ENCODE data around the gene LRRFIP1.
"Not testable (repeated sequence)": the region's sequence is repeated elsewhere in the genome, so short reads cannot be mapped to it uniquely, and the experiment has no call there.

Gene LRRFIP1

DNA sequence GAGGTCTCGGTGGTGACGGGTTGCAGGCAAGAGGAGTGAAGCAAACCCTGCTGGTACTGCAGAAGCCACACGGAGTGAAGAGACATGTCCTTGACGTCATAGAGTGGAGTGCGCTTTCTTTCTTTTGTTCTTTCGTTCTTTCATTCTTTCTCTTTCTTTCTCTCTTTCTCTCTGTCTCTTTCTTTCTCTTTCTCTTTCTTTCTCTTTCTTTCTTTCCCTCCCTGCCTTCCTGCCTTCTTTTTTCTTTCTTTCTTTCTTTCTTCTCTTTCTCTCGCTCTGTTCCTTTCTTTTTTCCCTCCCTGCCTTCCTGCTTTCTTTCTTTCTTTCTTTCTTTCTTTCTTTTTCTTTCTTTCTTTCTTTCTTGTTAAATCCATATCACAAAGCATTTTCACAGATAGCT is 39.2 kb downstream of the LRRFIP1 start:
- no peak for DNase-seq

DNA sequence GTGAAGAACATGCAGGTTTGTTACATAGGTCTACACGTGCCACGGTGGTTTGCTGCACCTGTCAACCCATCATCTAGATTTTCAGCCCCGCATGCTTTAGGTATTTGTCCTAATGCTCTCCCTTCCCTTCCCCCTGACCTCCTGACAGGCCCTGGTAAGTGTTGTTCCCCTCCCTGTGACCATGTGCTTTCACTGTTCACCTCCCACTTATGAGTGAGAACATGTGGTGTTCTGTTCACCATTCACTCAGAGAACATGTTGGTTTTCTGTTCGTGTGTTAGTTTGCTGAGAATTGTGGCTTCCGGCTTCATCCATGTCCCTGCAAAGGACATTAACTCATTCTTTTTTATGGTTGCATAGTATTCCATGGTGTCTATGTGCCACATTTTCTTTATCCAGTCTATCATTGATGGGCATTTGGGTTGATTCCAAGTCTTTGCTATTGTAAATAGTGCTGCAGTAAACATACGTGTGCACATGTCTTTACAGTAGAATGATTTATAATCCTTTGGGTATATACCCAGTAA is 39.7 kb downstream of the LRRFIP1 start:
- DNase-seq, result not testable (repeated sequence)

DNA sequence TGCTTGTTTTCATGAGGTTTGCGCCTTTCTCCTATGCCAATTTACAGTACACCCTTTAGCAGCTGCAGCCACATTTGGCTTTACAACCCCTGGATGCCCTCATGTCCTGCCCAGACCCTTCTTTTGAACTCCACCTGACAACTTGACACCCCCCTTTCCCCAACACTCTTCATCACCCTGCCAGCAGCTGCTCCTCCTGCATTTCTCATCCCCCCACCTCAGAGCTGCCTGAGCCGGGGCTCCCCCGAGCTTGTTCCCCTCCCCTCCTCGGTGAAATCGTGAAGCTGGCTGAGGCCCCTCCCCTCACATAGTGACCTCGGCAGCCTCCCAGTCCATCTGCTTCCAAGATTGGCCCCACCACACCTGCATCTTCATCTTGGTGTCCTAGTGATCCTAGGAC is 40.5 kb downstream of the LRRFIP1 start:
- DNase-seq, result no peak

DNA sequence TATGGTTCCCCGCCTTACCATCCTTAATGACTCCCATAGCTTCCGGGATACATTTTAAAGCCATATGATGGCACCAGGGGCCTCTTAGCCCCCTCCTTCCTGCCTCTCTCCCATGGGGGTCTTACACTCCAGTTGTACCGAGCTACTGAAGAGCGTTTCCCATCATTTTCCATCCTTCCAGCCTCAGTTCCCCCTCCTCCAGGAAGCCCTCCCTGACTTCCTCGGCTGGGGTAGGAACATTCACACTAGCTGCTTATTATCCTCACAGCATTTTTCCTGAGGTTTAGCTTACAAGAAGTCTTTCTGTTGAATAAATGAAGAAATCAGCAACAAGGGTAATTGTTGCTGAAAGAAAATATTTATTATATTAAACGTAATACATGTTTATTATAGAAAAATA is 41.1 kb downstream of the LRRFIP1 start:
- no peak for DNase-seq

DNA sequence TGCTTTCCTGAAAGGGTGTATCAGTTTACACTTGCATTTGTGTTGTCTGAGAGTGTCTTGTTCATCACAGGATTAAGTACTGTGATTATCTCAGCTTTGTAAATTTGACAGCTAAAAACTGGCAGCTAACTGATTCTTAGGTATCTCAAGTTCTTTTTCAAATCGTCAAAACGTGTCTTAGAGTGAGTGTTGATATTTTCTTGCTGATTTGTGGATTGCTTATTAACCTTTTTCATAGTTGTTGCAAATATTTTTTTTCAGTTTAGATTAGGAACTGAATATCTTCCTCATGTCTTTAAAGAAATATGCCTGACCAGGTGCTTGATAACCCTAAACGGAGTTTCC is 41.9 kb downstream of the LRRFIP1 start:
- DNase-seq, result no peak

DNA sequence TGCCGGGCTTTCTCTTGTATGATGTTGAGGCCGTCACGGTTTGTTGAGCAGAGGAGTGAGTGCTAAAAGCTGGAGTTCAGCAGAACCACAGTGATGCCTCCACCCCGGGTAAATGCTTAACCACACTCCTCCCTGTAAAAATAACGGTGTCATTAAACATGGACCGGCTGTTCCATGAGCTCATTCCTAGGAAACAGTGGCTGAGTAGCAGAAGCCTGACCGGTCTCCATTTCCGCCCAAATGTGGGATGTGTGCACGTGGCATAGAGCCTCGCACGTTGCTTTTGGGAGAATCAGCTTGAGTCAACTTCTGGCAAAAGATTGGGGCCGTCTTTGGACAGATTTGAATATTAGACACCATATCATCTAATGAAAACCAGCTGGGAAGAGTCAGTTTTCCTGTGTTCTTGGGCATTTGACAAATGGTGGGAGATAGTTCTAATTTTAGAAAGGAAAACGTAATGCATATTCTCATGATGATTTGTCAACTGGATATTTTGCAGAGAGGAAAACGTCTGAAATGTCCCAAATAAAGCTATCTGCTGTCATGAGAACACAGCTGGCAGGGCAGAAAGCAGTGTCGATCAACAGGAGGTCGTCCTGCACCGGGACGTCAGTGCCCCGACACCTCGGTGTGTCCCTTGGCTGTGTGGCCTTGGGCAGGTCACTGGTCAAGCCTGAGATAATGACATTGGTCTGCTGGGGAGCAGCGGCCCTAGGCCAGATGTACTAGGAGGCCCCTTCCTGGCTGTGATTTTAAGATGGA is 42.4 kb downstream of the LRRFIP1 start:
- DNase-seq, result no peak

DNA sequence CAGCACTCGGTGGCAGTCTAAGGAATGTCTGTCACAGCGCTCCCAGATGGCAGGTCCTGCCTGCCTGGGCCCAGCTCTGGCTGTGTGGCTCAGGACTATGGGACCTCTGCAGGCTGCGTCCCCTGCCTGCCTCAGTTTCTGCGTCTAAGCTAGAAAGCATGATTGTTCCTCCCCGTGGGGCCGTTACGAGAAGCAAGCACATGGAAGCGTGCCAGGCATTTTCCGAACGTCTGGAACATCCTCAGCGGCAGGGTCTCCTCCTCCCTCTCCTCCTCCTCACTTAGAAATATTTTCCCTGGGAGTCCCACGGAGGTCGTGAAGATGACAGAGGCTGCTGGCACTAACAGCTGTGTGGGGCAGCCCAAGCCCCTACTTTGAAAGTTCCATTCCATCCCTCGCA is 43.3 kb downstream of the LRRFIP1 start:
- DNase-seq, result no peak

DNA sequence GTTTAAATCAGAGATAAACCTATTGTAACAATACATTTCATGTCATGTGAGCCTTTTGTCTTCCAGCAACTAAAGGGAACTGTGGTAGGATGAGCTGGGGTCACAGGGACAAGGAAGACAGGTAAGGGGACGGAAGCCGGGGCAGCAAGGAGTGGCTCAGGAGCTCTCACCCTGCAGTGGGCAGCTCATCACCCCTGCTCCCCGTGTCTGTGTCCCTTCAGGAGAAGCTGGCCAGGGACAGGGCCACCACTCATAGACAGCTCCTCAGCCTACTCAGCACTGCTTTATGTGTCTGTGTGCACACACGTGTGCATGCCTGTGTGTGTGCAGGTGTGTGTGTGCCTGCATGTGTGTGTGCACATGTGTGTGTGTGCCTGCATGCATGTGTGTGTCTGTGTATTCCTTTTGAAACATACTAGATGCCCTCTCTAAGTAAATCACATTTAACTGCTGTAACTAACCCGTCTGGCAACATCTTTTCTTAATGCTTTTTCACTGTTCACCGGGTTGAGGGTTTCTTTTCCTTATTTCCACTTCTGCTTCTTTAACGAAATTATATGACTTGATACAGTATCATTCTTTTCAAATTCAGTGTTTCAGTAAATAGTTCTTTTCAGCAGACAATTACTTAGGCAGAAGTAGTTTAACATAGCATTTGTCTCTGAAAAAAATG is 44.2 kb downstream of the LRRFIP1 start:
- DNase-seq, result no peak

DNA sequence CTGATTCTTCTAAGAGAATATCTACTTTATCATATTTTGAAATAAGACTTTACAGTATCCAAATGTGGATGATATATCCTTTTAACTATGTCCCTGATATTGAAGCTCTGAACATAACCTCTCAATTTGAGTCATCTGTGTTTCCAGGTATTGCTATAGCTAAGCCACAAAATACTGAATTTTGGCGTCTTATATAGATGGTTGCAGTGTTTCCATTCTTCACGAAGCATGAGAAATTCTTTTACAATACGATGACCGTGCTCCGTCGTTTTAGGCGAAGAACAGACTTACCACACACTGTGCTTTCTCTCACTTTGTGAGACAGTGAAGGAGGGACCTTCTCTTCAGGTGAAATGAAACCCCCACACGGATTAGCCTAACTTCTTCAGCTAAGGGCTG is 45.3 kb downstream of the LRRFIP1 start:
- DNase-seq, result no peak

DNA sequence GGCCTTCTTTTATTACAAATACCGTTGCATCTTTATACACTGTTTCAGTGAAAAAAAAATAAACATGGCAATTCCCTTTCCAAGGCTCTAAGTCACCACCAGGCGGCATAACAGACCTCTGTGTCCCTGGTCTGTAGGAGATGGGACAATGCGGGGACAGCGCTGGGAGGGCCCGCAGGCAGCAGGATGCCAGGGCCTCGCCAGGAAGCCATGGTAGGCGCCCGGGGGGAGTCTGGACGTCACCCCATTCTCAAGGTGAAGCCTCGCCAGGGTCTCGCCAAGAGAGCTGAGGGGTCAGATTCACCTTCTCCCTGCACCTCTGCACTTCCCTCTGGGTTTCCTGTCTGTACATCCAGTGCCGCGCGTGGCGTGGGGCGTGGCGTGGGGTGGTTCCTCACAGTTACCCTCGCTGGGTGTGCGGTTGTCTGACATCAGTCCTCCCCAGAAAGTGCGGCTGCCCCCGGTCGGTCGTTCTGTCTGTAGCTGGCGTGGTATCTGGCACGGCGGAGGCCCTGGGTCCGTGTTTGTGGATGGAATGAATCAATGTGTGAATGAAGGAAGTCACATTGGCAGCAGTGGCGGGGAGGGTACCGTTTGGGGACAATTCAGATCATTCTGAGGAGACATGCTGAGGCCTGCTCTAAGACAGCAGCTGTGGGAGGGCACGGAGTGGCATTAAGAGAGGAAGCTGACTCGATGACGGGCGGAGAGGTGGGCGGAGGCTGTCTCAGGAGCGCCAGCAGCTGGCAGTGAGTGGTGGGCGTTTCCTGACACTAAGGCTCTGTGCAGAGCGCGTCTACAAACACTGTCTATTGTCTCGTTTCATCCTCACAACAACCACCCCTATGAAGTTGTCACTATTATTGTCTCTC is 46.0 kb downstream of the LRRFIP1 start:
- peak in 1 of 2 experiments; percentile 9 for DNase-seq

DNA sequence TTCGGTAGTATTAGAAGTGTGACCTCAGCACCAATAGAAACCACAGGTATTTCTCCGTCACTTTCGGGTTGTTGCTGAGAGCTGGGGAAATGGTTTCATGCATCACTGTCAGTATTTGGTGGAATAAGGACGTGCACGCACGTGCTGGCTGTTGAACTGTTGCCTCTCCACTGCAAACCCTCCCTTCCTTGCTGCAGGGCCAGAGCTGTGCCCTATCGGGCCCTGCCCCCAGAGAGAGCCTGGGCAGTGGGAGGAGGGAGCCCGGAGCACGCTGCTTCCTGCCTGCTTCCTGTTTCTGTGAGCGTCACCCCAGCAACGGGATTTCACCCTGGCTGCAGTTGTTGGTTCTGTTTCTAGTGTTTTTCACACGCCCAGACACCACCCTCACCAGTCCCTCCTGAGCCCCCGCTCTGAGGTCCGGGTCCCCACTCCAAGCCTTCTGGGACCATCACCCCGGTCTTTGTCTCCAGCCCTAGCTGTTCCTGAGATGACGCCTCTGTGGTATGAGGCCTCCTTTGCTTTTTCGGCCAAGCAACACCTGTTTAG is 47.4 kb downstream of the LRRFIP1 start:
- DNase-seq, result no peak

DNA sequence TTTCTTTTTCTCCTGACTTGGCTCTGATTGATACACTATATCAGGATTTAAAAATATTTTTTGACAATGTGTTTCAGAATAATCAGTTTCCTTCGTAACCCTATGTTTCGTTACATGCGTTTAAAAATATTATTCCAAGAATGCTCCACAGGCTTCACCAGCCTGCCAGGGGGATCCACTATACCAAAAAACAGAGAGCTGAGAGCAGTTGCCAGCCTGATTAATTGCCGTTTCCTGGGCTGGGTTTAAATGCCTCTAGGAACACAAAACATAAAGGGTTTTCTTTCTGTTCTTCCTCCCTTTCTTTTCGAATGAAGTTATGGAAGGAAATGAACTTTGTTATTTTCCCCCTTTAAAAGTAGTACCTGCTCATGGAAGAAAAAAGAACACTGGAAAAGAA is 47.9 kb downstream of the LRRFIP1 start:
- DNase-seq, result no peak

DNA sequence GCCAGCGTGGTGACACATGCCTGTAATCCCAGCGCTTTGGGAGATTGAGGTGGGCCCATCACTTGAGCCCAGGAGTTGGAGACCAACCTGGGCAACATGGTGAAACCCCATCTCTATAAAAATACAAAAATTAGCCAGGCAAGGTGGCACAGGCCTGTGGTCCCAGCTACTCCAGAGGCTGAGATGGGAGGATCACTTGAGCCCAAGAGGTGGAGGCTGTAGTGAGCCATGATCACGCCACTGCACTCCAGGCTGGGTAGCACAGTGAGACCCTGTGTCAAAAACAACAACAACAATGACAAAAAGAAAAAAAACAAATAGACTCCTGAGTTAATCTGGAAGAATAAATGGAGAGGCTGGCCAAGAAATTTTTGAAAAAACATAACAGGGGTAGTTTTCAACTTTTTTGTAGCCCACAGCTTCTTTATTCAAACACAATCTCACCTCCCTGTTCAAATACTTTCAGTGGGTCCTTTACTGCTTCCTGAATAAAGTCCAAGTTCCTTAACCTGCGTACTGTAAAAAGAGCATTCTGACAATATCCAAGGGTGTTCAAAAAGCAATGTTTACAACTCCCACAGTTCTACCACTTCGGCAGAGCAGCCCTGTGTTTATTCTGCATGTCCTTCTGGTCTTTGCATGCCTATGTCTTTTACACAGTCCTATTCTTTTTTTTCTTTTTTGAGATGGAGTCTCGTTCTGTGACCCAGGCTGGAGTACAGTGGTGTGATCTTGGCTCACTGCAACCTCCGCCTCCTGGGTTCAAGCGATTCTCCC is 53.5 kb downstream of the LRRFIP1 start:
- no peak for DNase-seq

DNA sequence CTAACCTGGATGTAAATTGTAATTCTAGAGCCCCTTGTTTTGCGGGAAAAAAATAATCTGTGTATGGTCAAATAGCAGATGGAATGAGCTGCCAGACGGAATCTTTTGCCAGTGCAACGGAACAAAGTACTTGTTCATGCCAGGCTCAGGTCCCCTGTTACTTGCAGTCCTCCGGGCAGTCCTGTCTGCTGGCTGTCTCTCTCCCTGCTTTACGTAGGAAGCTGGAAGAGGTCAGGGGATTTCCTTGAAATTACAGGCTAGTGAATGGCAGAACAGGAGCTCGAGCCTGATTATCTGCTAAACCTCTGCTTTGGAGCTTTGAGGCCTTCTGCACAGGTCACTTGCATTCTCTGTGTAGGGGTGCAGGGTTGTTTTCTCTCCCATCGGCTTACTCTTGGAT is 54.8 kb downstream of the LRRFIP1 start:
- no peak for DNase-seq

DNA sequence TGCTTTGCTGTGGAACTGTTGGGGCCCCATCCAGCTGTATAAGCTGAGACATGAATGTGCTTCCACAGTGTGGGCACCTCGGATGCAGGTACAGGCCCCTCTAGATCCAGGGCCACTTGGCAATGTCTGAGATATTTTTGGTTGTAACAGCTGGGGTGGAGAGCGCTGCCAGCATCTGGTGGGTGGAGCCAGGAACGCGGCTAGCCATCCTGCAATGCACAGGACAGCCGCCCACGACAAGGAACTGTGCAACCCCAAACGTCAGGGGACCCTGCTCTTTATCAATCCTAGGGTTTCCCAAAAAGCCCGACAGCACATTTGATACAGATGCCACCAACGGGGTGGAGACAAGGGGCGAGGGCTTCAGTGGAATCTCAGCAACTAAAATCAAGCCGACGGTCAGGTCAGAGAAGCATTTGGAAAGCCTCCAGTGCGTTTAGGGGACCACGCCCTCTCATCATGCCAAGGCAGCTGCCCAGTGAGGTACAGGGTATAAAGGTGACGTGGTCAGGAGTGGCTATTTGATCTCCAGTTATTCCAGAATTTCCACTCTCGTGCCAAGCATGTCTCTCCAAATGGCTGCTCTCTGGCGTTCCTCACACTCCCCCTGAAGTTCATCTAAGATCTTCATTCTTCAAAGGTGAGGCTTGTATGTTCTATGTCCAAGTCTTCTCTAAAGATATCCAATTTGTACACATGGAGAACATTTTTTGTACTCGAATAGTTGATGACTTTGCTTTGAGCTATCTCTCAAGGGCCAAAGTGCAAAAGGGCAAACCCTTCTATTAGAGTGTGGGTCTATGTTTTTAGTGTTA is 55.7 kb downstream of the LRRFIP1 start:
- DNase-seq, result no peak

DNA sequence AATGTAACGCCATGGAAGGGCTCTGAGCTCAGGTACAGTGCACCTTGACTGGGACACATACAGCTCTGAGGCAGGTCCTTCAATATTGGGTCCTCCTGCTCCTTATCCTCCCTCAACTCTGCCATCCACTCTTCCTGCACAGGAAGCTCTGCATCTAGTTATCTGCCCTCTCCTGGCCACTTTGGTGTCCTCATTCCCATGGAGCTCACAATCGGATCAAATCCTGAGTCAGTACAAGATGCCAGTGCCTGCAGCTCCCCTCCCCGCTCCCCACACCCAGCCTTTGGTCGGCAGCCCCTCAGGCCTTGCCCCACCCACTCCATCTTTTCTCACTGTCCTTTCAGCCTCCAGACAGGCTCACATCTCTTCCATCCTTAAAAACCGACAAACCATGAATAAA is 58.0 kb downstream of the LRRFIP1 start:
- no peak for DNase-seq

DNA sequence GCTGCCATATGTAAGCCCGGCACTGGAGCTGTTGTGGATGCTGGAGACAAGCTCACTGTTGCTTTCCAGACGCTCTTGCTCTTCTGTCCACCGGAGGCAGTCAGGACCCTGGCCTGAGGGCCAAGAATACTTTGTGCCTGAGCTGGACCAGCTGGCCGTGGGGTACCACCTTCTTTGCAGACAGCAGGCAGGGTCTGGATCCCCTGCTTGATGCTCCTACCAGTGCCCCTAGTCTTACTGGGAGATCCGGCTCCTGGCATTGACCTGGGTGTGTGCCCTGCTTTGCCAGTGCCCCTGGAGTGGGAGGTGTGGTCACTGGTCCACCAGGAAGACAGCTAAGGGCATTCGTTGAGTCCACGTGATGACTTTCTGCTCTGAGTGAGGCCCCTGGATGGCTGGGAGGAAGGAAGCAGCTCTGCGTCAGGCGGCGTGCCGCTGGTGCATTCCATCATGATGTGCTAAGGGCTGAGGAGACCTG is 59.3 kb downstream of the LRRFIP1 start:
- DNase-seq, result no peak

DNA sequence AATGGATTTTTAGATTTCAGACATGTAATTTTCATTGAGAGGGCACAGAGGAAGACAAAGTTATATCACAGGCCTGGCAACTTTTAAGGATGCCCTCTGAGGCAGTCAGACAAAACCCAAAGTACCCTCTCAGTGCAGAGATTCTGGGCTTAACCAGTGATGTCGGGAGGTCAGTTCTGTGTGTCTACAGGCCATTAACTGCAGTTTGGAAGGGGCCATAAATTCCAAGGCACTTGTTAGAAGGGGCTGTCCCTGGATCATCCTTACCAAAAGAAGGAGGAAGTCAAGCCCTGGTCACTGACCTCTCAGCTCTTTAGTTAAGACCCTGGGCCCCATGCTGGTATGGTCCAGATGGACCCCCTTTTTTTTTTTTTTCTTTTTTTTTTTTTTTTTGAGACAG is 60.7 kb downstream of the LRRFIP1 start:
- DNase-seq, result no peak

DNA sequence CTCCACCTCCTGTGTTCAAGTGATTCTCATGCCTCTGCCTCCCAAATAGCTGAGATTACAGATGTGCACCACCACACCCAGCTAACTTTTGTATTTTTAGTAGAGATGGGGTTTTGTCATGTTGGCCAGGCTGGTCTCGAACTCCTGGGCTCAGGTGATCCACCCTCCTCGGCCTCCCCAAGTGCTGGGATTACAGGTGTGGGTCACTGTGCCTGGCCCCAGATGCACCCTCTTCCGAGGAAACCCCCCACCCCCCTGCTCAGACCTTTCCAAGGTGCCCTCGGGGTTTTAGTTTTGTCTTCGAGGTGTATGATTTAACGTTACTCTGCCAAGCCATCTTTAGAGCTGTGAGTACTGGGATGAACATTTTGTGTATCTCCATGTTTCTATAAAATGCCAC is 61.2 kb downstream of the LRRFIP1 start:
- not testable (repeated sequence) for DNase-seq

DNA sequence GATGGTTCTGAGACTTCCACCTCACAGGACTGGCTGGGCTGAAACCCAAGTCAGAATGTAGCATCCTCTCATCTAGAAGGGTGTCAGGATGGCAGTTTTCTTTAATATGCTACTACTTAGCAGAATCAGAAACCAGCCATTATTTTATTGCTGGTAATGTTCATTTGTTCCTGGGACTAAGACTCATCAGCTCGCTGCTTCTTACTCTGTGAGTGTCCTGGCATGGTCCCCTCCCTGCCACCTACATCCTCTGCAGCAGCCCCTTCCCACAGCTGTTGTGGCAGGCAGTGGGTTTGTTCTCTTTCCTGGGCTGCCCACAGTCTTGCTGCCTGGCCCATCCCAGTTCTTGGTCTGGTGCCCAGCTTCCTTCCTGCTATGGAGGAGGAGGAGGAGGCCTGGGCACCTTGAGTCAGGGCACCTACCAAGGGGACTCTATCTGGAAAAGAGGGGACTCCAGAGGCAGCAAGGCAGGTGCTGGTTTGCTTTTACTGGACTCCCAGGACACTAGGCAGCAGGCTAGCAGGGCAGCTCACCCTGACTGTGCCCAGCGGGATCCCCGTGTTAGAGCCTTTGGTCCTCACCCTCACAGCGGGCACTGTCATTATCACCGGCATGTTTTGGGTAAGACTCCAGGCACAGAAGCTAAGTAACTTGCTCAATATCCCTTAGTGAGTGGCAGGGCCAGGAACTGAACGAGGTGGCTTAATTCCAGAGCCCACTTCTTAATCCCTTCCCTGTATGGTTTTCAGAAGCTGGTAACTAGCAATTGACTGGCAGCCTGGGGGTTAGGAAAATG is 62.1 kb downstream of the LRRFIP1 start:
- DNase-seq, result no peak

All from NCI-H446 (cell line).